Measurements from ENCODE around the gene C22orf15.

GRCh38 chr22:23790819-23791737 lies 28.3 kb downstream of the C22orf15 start:
- no peak for TF ChIP-seq CTCF (IDR thresholded peaks at IDR 0.05; ENCODE audit: low read depth, low read length)
- TF ChIP-seq EZH2phosphoT487 (IDR thresholded peaks at IDR 0.05; ENCODE audit: low read depth) = no peak

All from OCI-LY3 (cell line).